Heart left ventricle (tissue), 13 donors: Measurements from ENCODE around the gene CD28.

Source experiments
- CTCF ChIP-seq, 12 donors: fragments of 200-600 bp; sonication (generic) in 4 of 12; IDR thresholded peaks; one replicate each; pipeline versions ENCODE4 v1.5.0 to v1.8.0; 2018 to 2022; ENCODE audit warnings: antibody characterized with exemption in 12 of 12, mild to moderate bottlenecking in 5 of 12
- POLR2A ChIP-seq, 2 donors: fragments of 450-650 bp; IDR thresholded peaks; one replicate each; pipeline ENCODE4 v1.6.1; 2017; ENCODE audit warnings: antibody characterized with exemption in 2 of 2, mild to moderate bottlenecking in 2 of 2, moderate library complexity in 2 of 2
- donor health status: ischemic (EF 13 %, LVEDD 7.1; RV severe dilation, severe dysfunction).
- donor health status: DM: no; HTN: yes; CAD: no.
- donor health status: DM: no; HTN: no; CAD: no.
- donor health status: ischemic (EF 25% LVEDD 6.9; RV normal size, moderate dysfunction).
- donor health status: ischemic (EF 25% LVEDD 5.7; RV mildly dilated, moderate dysfunction).
- donor health status: ischemic (EF 35%, LVEDD 5.7; RV mildly dilated, moderate dysfunction).
- donor health status: nonischemic (EF 11% LVEDD 7.7; RV severe dilation, severe dysfunction).
- donor health status: DM: yes; HTN: yes; CAD: no.
- donor health status: PGD.
- donor health status: ischemic (EF 29% LVEDD 5.4; RV normal size, mild dysfunction).
- donor health status: nonischemic (EF 23%, LVEDD 6.1; RV moderate dilation, normal function).

GRCh38 chr2:203745267-203745666 lies 38.8 kb downstream of the CD28 start:
- no peak for TF ChIP-seq CTCF (IDR thresholded peaks at IDR 0.05)
- no peak for TF ChIP-seq POLR2A (IDR thresholded peaks at IDR 0.05)
